ENCODE data around the gene PRDM8. TPM values are rescaled to one million over a fixed set of nuclear protein-coding genes. Genes with fewer than 3 reads are reported as not detected.

The PRDM8 gene
- total RNA-seq, 1 experiment from 2014 or later, result 5.3 TPM

GRCh38 chr4:80180743-80181142, 16.6 kb upstream of the PRDM8 start:
- Histone ChIP-seq H3K4me3 (ENCODE audit: low read depth in 2 of 2, low read length in 2 of 2) (no peak overlapping the region), H3K9me3 (ENCODE audit: control insufficient read depth, insufficient read depth, low read depth, low read length) (peaks cover 12% of the 10 kb centered on the region; the same call in 1 of the 2 replicates), H3K27ac (ENCODE audit: low read length) (no peak overlapping the region), H3K36me3 (ENCODE audit: control insufficient read depth, insufficient read depth, low read length) (no peaks in the 10 kb centered on the region), H3K27me3 (ENCODE audit: control insufficient read depth, insufficient read depth, low read length) (no peaks in the 10 kb centered on the region), H3K4me1 (ENCODE audit: control insufficient read depth, insufficient read depth, low read length) (peaks cover 4% of the 10 kb centered on the region; the same call in 1 of the 2 replicates)
- ChIA-PET POLR2A (interaction anchor here (0.7 kb wide), 1 partner anchor 101 kb away, joined by 3 read pairs; no protein-coding TSS in a partner anchor), CTCF (no interaction called here)
- in situ Hi-C loops (cut with HindIII; ENCODE audit: low pct_unique_long_range_greater_than_20kb, low sequenced_read_pairs), result no loop called here
- no peak for TF ChIP-seq SIN3A (IDR thresholded peaks at IDR 0.05; ENCODE audit: borderline replicate concordance, insufficient read depth, low read depth, low read length)
- TF ChIP-seq CTCF (IDR thresholded peaks at IDR 0.05), result no peak
- TF ChIP-seq POLR2AphosphoS5 (IDR thresholded peaks at IDR 0.05; ENCODE audit: low read depth, low read length), result no peak
- no peak for TF ChIP-seq REST (IDR thresholded peaks at IDR 0.05; ENCODE audit: insufficient read depth in 1 of 2, low read depth in 2 of 2, low read length in 1 of 2)
- intact Hi-C loops (cut with micrococcal nuclease; ENCODE audit: unreplicated experiment), result loop anchor here (5.0 kb wide), 1 partner anchor 108 kb away; the partner anchor contains the start of gene ANTXR2
- no peak for ATAC-seq
- BruUV-seq (replicated peaks), result no TSS peak
- no peak for DNase-seq (ENCODE audit: low read depth, low spot score)

DNA sequence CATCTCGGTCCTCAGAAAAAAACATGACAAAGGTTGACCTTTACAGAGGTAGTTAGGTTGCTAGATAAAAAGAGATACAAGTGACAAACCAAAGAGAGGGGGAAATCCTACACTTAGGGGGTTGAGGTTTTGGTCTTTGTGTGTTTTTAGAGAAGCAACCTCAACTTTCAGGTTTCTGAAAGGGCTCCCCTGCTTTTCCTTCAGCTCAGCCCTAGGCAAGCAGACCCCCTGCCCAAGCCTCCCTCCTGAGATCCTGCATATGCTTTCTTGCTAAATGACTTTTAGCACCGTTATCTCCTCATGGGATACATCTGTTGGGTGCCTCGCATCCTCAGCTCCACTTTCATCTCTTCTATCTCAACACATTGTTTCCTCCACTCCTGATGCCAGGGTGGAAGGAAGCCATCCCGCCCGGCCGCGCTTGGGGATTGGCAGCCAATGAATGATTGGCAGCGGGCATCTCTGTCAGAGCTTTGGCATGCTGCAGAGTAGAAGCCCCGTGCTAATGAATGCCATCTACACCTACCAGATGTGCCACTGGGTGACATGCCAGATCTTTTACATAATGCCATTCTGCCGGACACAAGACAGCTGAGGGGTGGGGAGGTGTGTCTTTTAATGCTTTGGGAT, 15.0 kb upstream of the PRDM8 start:
- Histone ChIP-seq H3K36me3 (ENCODE audit: control insufficient read depth, insufficient read depth, low read length) (no peaks in the 10 kb centered on the region), H3K4me1 (ENCODE audit: control insufficient read depth, insufficient read depth, low read length) (peaks cover 4% of the 10 kb centered on the region; the same call in 1 of the 2 replicates), H3K9me3 (ENCODE audit: control insufficient read depth, insufficient read depth, low read depth, low read length) (peaks cover 12% of the 10 kb centered on the region; the same call in 1 of the 2 replicates), H3K27me3 (ENCODE audit: control insufficient read depth, insufficient read depth, low read length) (no peaks in the 10 kb centered on the region), H3K27ac (ENCODE audit: low read length) (peak overlapping the region; percentile 51; the same call in 1 of the 2 replicates), H3K4me3 (ENCODE audit: low read depth in 2 of 2, low read length in 2 of 2) (no peak overlapping the region)
- no peak for TF ChIP-seq SIN3A (IDR thresholded peaks at IDR 0.05; ENCODE audit: borderline replicate concordance, insufficient read depth, low read depth, low read length)
- TF ChIP-seq CTCF (IDR thresholded peaks at IDR 0.05), result no peak
- no peak for TF ChIP-seq REST (IDR thresholded peaks at IDR 0.05; ENCODE audit: insufficient read depth in 1 of 2, low read depth in 2 of 2, low read length in 1 of 2)
- TF ChIP-seq POLR2AphosphoS5 (IDR thresholded peaks at IDR 0.05; ENCODE audit: low read depth, low read length), result no peak
- TF ChIP-seq TCF7L2 (IDR thresholded peaks at IDR 0.05; ENCODE audit: low read depth, low read length), result no peak
- ATAC-seq (no peak), DNase-seq (ENCODE audit: low read depth, low spot score) (no peak)
- intact Hi-C loops (cut with micrococcal nuclease; ENCODE audit: unreplicated experiment) (loop anchor here (5.0 kb wide), 1 partner anchor 110 kb away; the partner anchor contains the start of gene ANTXR2), in situ Hi-C loops (cut with HindIII; ENCODE audit: low pct_unique_long_range_greater_than_20kb, low sequenced_read_pairs) (no loop called here)
- CTCF ChIA-PET, result no interaction called here
- BruUV-seq (replicated peaks), result no TSS peak
- POLR2A ChIA-PET, result interaction anchor here (0.5 to 1.2 kb wide), 2 partner anchors 57 to 78 kb away, joined by 6 to 7 read pairs; no protein-coding TSS in a partner anchor
